ENCODE measurements around the gene A4GALT. TPM values are rescaled to one million over a fixed set of nuclear protein-coding genes. Genes with fewer than 3 reads are reported as not detected.

The A4GALT gene
- total and polyA plus RNA-seq, 2 of the 13 experiments (the other 11 are each of a cell fraction or from before 2014, with no cell fraction given) = 0.09 to 1.1 TPM

DNA sequence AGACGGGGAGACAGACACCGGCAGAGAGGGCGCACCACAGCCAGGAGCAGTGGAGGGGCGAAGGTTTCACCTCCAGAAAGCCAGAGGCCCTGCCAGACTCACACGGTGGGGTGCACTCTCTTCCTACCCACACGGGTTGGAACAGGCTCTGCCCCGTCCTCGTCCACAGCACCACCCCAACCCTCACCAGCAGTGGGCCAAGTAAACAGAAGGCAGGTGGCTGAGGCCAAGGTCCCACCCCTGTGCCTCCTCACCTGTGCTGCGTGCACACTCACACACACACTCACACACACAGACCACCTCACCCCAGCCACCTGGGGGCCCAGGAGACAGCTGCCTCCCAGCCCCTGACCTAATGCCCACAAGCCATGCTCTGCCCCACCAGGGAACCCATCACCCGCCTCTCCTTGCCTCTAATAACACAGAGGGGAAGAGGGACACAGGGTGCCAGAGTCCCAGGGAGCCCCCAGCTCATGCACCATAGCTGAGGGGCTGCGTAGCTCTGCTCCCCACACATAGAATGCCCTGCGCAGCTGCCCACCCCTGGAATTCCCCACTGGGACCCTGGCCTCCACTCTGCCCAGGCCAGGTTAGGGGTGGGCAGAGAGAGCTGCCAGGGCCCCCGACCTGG lies 74.6 kb downstream of the A4GALT start (continued):
- TF ChIP-seq ZNF382 (CRISPR knock-in tag; IDR thresholded peaks at IDR 0.05; ENCODE audit: borderline replicate concordance) (no peak), GLI4 (CRISPR knock-in tag; IDR thresholded peaks at IDR 0.05; ENCODE audit: borderline replicate concordance) (no peak), ZNF670 (CRISPR knock-in tag; IDR thresholded peaks at IDR 0.05; ENCODE audit: borderline replicate concordance) (no peak), BCL6 (CRISPR knock-in tag; IDR thresholded peaks at IDR 0.05) (no peak), DNMT1 (CRISPR knock-in tag; IDR thresholded peaks at IDR 0.05) (0 out of 2 replicates have a peak, but pooled peaks have one; percentile 49), RBM22 (optimal IDR thresholded peaks at IDR 0.05; ENCODE audit: low read length) (no peak), NR2F1 (CRISPR knock-in tag; IDR thresholded peaks at IDR 0.05) (no peak), RARA (CRISPR knock-in tag; IDR thresholded peaks at IDR 0.05) (peak; percentile 48; the same call in 1 of the 2 replicates), CHD4 (IDR thresholded peaks at IDR 0.05; ENCODE audit: borderline replicate concordance, low read length) (no peak), ZNF549 (CRISPR knock-in tag; IDR thresholded peaks at IDR 0.05) (no peak), IRF2 (CRISPR knock-in tag; IDR thresholded peaks at IDR 0.05) (0 out of 2 replicates have a peak, but pooled peaks have one; percentile 23), RFXANK (CRISPR knock-in tag; IDR thresholded peaks at IDR 0.05) (no peak)
- TF ChIP-seq, protein P1, sequence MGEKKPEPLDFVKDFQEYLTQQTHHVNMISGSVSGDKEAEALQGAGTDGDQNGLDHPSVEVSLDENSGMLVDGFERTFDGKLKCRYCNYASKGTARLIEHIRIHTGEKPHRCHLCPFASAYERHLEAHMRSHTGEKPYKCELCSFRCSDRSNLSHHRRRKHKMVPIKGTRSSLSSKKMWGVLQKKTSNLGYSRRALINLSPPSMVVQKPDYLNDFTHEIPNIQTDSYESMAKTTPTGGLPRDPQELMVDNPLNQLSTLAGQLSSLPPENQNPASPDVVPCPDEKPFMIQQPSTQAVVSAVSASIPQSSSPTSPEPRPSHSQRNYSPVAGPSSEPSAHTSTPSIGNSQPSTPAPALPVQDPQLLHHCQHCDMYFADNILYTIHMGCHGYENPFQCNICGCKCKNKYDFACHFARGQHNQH (CRISPR knock-in tag; IDR thresholded peaks at IDR 0.05) = no peak
- TF ChIP-seq, protein P2, sequence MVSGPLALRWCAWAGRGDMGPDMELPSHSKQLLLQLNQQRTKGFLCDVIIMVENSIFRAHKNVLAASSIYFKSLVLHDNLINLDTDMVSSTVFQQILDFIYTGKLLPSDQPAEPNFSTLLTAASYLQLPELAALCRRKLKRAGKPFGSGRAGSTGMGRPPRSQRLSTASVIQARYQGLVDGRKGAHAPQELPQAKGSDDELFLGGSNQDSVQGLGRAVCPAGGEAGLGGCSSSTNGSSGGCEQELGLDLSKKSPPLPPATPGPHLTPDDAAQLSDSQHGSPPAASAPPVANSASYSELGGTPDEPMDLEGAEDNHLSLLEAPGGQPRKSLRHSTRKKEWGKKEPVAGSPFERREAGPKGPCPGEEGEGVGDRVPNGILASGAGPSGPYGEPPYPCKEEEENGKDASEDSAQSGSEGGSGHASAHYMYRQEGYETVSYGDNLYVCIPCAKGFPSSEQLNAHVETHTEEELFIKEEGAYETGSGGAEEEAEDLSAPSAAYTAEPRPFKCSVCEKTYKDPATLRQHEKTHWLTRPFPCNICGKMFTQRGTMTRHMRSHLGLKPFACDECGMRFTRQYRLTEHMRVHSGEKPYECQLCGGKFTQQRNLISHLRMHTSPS (CRISPR knock-in tag; IDR thresholded peaks at IDR 0.05; ENCODE audit: low read depth) = peak; percentile 79
- TF ChIP-seq, protein P3, sequence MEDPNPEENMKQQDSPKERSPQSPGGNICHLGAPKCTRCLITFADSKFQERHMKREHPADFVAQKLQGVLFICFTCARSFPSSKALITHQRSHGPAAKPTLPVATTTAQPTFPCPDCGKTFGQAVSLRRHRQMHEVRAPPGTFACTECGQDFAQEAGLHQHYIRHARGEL (CRISPR knock-in tag; IDR thresholded peaks at IDR 0.05) = no peak
- TF ChIP-seq, protein P4, sequence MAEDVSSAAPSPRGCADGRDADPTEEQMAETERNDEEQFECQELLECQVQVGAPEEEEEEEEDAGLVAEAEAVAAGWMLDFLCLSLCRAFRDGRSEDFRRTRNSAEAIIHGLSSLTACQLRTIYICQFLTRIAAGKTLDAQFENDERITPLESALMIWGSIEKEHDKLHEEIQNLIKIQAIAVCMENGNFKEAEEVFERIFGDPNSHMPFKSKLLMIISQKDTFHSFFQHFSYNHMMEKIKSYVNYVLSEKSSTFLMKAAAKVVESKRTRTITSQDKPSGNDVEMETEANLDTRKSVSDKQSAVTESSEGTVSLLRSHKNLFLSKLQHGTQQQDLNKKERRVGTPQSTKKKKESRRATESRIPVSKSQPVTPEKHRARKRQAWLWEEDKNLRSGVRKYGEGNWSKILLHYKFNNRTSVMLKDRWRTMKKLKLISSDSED (CRISPR knock-in tag; IDR thresholded peaks at IDR 0.05) = no peak
- TF ChIP-seq, protein P5, sequence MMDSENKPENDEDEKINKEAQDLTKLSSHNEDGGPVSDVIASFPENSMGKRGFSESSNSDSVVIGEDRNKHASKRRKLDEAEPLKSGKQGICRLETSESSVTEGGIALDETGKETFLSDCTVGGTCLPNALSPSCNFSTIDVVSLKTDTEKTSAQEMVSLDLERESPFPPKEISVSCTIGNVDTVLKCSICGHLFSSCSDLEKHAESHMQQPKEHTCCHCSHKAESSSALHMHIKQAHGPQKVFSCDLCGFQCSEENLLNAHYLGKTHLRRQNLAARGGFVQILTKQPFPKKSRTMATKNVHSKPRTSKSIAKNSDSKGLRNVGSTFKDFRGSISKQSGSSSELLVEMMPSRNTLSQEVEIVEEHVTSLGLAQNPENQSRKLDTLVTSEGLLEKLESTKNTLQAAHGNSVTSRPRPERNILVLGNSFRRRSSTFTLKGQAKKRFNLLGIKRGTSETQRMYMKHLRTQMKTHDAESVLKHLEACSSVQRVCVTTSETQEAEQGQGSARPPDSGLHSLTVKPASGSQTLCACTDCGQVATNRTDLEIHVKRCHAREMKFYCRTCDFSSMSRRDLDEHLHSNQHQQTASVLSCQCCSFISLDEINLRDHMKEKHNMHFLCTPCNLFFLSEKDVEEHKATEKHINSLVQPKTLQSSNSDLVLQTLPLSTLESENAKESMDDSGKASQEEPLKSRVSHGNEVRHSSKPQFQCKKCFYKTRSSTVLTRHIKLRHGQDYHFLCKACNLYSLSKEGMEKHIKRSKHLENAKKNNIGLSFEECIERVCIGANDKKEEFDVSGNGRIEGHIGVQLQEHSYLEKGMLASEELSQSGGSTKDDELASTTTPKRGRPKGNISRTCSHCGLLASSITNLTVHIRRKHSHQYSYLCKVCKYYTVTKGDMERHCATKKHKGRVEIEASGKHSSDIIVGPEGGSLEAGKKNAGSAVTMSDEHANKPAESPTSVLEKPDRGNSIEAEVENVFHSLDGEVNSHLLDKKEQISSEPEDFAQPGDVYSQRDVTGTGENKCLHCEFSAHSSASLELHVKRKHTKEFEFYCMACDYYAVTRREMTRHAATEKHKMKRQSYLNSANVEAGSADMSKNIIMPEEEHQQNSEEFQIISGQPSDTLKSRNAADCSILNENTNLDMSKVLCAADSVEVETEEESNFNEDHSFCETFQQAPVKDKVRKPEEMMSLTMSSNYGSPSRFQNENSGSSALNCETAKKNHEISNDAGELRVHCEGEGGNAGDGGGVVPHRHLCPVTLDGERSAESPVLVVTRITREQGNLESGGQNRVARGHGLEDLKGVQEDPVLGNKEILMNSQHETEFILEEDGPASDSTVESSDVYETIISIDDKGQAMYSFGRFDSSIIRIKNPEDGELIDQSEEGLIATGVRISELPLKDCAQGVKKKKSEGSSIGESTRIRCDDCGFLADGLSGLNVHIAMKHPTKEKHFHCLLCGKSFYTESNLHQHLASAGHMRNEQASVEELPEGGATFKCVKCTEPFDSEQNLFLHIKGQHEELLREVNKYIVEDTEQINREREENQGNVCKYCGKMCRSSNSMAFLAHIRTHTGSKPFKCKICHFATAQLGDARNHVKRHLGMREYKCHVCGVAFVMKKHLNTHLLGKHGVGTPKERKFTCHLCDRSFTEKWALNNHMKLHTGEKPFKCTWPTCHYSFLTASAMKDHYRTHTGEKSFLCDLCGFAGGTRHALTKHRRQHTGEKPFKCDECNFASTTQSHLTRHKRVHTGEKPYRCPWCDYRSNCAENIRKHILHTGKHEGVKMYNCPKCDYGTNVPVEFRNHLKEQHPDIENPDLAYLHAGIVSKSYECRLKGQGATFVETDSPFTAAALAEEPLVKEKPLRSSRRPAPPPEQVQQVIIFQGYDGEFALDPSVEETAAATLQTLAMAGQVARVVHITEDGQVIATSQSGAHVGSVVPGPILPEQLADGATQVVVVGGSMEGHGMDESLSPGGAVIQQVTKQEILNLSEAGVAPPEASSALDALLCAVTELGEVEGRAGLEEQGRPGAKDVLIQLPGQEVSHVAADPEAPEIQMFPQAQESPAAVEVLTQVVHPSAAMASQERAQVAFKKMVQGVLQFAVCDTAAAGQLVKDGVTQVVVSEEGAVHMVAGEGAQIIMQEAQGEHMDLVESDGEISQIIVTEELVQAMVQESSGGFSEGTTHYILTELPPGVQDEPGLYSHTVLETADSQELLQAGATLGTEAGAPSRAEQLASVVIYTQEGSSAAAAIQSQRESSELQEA (CRISPR knock-in tag; IDR thresholded peaks at IDR 0.05; ENCODE audit: not compliant biosample characterization) = no peak

Measured in HepG2 (cell line).